Type B pancreatic cell (in vitro differentiated cells): ENCODE data around the gene VASN. TPM values are rescaled to one million over a fixed set of nuclear protein-coding genes. Genes with fewer than 3 reads are reported as not detected.

Source experiments
- DNase-seq: peaks from one replicate; pipeline ENCODE4 v3.0.0; 2021; ENCODE audit warnings: mixed read lengths; ENCODE audit not compliant: unreplicated experiment; ENCODE audit errors: extremely low spot score
- H3K27ac Mint-ChIP-seq: 2 replicates; pipeline ENCODE4 v1.8.0; 2021; ENCODE audit warnings: mild to moderate bottlenecking, mixed read lengths
- H3K27me3 Mint-ChIP-seq: 2 replicates; pipeline ENCODE4 v1.8.0; 2021; ENCODE audit warnings: mixed read lengths
- H3K36me3 Mint-ChIP-seq: 2 replicates; pipeline ENCODE4 v1.8.0; 2021; ENCODE audit warnings: mixed read lengths
- H3K4me1 Mint-ChIP-seq: one replicate; pipeline ENCODE4 v1.8.0; 2021; ENCODE audit warnings: mixed read lengths; ENCODE audit not compliant: unreplicated experiment
- H3K4me3 Mint-ChIP-seq: 2 replicates; pipeline ENCODE4 v1.8.0; 2021; ENCODE audit warnings: mild to moderate bottlenecking, mixed read lengths
- H3K9me3 Mint-ChIP-seq: 2 replicates; pipeline ENCODE4 v1.8.0; 2021; ENCODE audit warnings: mixed read lengths
- total RNA-seq: library from RNA; stranded (reverse); gene quantifications from 2 replicates; pipeline ENCODE4 v1.2.1, GENCODE V29; 2021; ENCODE audit warnings: low replicate concordance
- TF ChIP-seq, protein P1 (sequence below): fragments of 200-600 bp; sonication (generic); conservative IDR thresholded peaks from 2 replicates; pipeline ENCODE4 v1.5.0; 2021; ENCODE audit warnings: antibody characterized with exemption, mild to moderate bottlenecking

VASN gene
- total RNA-seq, 1 donor from 2014 or later: 29.0 TPM

DNA sequence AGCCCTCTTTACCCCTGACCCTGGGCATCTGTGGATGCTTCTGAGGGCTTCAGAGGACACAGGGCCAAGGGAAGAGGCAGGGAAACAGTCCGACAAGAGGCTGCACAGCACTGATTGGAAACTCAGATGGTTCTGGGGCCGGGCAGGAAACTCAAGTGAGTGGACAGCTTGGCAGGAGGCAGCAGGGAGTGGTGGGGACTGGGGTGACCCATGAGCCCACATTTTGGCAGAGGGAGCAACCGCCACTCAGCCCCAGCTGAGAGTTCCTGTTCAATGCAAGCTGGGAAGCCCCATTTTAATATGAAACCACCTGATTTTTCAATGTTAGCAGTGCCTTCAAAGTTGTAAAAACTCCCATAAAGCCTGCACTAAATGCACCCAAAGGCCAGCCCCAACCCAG lies 1.5 kb upstream of the VASN start:
- peak overlapping the region; percentile 70 for H3K4me3 Mint-ChIP-seq
- TF ChIP-seq, protein P1, sequence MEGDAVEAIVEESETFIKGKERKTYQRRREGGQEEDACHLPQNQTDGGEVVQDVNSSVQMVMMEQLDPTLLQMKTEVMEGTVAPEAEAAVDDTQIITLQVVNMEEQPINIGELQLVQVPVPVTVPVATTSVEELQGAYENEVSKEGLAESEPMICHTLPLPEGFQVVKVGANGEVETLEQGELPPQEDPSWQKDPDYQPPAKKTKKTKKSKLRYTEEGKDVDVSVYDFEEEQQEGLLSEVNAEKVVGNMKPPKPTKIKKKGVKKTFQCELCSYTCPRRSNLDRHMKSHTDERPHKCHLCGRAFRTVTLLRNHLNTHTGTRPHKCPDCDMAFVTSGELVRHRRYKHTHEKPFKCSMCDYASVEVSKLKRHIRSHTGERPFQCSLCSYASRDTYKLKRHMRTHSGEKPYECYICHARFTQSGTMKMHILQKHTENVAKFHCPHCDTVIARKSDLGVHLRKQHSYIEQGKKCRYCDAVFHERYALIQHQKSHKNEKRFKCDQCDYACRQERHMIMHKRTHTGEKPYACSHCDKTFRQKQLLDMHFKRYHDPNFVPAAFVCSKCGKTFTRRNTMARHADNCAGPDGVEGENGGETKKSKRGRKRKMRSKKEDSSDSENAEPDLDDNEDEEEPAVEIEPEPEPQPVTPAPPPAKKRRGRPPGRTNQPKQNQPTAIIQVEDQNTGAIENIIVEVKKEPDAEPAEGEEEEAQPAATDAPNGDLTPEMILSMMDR: no peak
- peaks cover 9% of the 10 kb centered on the region for H3K4me1 Mint-ChIP-seq
- no peaks in the 10 kb centered on the region for H3K27me3 Mint-ChIP-seq
- no peak for DNase-seq
- no peaks in the 10 kb centered on the region for H3K36me3 Mint-ChIP-seq
- H3K27ac Mint-ChIP-seq: no peak overlapping the region
- H3K9me3 Mint-ChIP-seq: no peaks in the 10 kb centered on the region

DNA sequence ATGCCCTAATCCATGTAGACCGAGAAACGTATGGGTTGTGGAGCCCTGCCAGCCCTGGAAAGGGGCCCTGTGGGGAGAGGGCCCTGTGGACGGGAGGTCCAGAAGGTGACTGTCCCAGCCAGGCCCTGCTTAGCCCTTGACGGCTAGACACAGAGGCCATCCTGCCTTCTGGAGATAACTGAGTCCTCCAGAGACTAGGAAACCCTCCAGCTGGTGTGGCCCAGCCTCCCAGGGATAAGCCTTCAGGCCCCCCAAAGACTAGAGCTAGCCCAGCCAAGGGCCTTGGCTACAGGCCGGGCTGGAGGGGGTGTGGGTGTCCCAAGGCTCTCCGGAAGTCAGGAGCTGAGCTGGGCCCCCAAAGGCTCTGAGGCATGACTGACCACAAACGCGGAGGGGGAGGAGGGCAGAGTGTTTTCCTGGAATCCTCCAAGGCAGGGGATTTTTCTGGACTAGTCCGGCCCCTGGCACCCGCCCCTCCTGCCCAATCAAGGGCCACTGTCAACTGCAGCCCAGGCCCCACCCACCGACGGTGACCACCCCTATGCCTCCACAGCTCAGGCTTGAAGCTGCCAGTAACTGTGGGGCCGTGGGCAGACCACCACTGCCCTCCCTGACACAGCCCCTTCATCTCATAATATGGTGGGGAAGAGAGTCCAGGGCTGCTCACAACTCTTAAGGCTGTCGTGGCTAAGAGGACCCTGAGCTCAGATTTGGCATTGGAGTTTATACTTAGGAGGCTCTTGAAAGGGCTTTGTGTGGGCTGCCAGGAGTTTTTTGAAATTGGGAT lies 885 bp upstream of the VASN start:
- Mint-ChIP-seq H3K4me3 (peak overlapping the region; percentile 79), H3K4me1 (peaks cover 15% of the 10 kb centered on the region), H3K27ac (peak overlapping the region; percentile 39), H3K9me3 (no peaks in the 10 kb centered on the region), H3K36me3 (no peaks in the 10 kb centered on the region), H3K27me3 (no peaks in the 10 kb centered on the region)
- no peak for DNase-seq
- TF ChIP-seq, protein P1: no peak

DNA sequence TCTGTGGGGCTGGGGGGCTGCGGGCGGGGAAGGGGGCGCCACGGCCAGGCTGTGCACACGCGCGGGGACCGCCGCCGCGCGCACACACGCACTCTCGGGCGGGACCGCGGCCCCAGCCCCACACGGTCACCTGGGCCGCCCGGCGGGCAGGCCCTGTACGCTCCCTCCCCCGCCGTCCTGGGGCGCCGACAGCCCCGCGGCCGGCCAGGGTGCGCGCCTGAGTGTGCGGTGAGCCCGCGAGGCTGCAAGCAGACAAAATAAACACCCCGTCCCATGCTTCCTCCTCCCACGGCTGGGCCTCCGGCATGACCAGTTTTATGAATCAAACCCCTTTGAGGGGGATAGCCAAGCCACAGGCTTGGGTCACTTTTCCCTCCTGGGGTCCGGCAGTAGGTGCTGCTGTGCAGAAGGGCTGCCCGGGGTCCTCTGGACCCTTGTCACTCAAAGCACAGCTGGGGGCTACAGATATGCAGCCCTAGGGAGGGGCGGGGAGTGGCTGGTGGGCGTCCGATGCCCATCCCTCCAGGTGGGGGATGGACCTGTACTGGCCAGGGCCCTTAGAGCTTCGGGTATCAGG lies 441 bp downstream of the VASN start:
- Mint-ChIP-seq H3K27me3 (no peaks in the 10 kb centered on the region), H3K4me1 (peaks cover 20% of the 10 kb centered on the region), H3K27ac (no peak overlapping the region), H3K9me3 (no peaks in the 10 kb centered on the region), H3K4me3 (peak overlapping the region; percentile 89), H3K36me3 (no peaks in the 10 kb centered on the region)
- DNase-seq: no peak
- TF ChIP-seq, protein P1: no peak

DNA sequence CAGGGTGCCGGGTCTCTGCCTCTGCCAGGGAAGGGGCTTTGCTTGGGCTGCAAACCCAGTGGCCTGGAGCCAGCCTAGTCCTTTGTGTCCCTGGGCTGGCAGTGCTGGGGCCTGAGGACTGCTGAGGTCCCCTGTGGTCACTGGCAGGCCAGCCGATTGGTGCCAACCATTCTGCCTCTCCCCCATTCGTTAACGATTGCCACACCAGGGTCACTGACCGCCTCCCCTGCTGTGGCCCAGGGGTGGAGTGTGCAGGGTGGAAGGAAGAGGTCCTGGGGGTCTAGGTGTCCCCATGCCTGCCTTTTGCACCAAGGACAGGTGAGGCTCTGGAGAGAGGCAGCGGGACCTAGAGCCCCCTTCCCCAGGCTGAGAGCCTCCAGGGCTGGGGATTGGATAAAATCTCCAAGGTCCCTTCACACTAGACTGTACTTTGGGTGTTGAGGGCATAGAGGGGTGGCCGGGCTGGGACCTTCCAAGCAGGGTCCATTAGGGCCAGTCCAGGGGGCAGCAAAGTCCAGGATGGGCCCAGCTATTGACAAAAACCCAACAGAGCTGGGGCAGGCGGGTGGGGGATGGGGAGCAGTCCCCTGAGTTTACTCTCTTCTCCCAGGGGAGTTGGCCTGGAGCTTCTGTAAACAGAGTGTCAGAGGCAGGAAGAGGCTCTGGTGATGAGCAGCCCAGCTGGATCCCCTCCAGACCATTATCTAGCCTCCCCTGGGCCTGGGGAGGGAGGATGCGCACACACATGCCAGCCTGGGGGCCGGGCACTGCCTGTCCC lies 1.1 kb downstream of the VASN start:
- peak overlapping the region; percentile 89 for H3K4me3 Mint-ChIP-seq
- no peaks in the 10 kb centered on the region for H3K27me3 Mint-ChIP-seq
- no peaks in the 10 kb centered on the region for H3K9me3 Mint-ChIP-seq
- no peak overlapping the region for H3K27ac Mint-ChIP-seq
- no peaks in the 10 kb centered on the region for H3K36me3 Mint-ChIP-seq
- H3K4me1 Mint-ChIP-seq: peaks cover 21% of the 10 kb centered on the region
- no peak for DNase-seq
- TF ChIP-seq, protein P1: no peak

DNA sequence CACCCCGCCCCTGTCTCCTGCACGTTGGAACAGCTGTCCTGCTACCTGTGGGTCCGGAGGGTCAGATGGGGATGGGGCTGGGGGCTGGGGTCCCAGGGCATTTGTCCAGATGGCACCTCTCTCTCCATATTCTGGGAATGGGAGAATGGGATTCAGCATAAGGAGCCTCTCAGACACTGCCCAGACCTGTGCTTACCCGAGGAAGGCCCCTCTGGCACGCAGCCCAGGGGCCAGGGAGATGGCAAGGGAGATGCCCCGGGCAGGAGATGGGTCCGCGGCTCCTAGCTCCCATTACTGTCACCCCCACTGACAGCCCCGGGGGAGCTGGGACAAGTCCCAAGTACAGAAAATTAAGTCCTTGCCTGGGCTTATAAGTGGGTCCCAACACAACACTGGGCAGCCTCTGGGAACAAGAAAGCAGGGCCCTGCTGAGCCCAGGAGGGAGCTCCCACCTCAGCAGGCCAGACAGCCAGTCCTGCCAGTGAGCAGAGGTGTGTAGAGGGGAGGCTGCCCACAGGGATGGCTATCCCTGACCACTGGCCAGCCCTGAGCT lies 1.8 kb downstream of the VASN start:
- H3K9me3 Mint-ChIP-seq: no peaks in the 10 kb centered on the region
- H3K36me3 Mint-ChIP-seq: no peaks in the 10 kb centered on the region
- no peaks in the 10 kb centered on the region for H3K27me3 Mint-ChIP-seq
- H3K27ac Mint-ChIP-seq: peak overlapping the region; percentile 88
- peak overlapping the region; percentile 89 for H3K4me3 Mint-ChIP-seq
- no peak for DNase-seq
- H3K4me1 Mint-ChIP-seq: peaks cover 24% of the 10 kb centered on the region
- TF ChIP-seq, protein P1: no peak
